Measurements from ENCODE around the gene CXorf58. TPM values are rescaled to one million over a fixed set of nuclear protein-coding genes. Genes with fewer than 3 reads are reported as not detected.

The CXorf58 gene
- total RNA-seq, 1 donor from 2014 or later, result 0.13 TPM

DNA sequence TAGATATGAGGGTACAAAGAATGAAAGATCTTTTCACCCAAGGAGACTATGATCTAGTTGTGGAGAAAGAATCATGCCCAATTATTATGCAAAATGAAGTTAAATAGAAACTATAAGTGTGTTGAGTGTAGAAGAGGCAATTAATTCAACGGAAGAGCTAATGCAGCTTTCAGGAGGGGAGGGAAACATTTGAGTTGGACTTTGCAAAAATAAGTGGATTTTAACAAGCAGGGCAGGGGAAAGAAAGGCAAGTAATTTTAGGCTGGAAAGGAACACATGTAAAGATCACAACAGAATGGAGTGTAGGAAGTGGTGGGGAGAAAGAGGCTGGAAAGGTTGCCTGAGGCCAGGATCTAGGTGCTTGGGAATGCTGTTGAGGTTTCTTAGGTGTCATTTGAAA is 75.1 kb downstream of the CXorf58 start:
- no peak overlapping the region for H3K27ac Mint-ChIP-seq
- peaks cover 18% of the 10 kb centered on the region for H3K36me3 Mint-ChIP-seq
- H3K9me3 Mint-ChIP-seq, result no peaks in the 10 kb centered on the region
- TF ChIP-seq, protein P1, sequence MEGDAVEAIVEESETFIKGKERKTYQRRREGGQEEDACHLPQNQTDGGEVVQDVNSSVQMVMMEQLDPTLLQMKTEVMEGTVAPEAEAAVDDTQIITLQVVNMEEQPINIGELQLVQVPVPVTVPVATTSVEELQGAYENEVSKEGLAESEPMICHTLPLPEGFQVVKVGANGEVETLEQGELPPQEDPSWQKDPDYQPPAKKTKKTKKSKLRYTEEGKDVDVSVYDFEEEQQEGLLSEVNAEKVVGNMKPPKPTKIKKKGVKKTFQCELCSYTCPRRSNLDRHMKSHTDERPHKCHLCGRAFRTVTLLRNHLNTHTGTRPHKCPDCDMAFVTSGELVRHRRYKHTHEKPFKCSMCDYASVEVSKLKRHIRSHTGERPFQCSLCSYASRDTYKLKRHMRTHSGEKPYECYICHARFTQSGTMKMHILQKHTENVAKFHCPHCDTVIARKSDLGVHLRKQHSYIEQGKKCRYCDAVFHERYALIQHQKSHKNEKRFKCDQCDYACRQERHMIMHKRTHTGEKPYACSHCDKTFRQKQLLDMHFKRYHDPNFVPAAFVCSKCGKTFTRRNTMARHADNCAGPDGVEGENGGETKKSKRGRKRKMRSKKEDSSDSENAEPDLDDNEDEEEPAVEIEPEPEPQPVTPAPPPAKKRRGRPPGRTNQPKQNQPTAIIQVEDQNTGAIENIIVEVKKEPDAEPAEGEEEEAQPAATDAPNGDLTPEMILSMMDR (IDR thresholded peaks at IDR 0.05; ENCODE audit: unreplicated experiment), result no peak
- H3K4me3 Mint-ChIP-seq, result no peak overlapping the region
- DNase-seq (ENCODE audit: low spot score in 2 of 2, unreplicated experiment in 2 of 2), result no peak
- peaks cover 32% of the 10 kb centered on the region for H3K4me1 Mint-ChIP-seq
- no peaks in the 10 kb centered on the region for H3K27me3 Mint-ChIP-seq (ENCODE audit: low read depth)

Other genes with a start within 250 kb of the CXorf58 start
- 165 to 173 TPM (median 170 TPM) in 3 replicates for gene PRDX4, start 240.5 kb upstream of the CXorf58 start, total RNA-seq
- 29.0 to 32.7 TPM (median 32.5 TPM) in 3 replicates for gene ACOT9, start 164.7 kb upstream of the CXorf58 start, total RNA-seq
- 225 to 236 TPM (median 233 TPM) in 3 replicates for gene SAT1, start 124.8 kb upstream of the CXorf58 start, total RNA-seq
- gene APOO, start 68 bp upstream of the CXorf58 start, total RNA-seq, result 45.2 to 55.7 TPM (median 50.5 TPM) in 3 replicates
- 21.9 to 23.8 TPM (median 22.2 TPM) in 3 replicates for gene KLHL15, start 119.2 kb downstream of the CXorf58 start, total RNA-seq
- gene EIF2S3, start 146.9 kb downstream of the CXorf58 start, total RNA-seq, result 460 to 475 TPM (median 474 TPM) in 3 replicates
- gene ZFX, start 241.7 kb downstream of the CXorf58 start, total RNA-seq, result 131 to 145 TPM (median 143 TPM) in 3 replicates